NCI-H524 (cell line): Measurements from ENCODE around the gene ZNF277.

Experiments used
- DNase-seq, 2 experiments: peaks; one replicate each; lab custom pipeline; 2025; lab: John Stamatoyannopoulos, UW

ZNF277 gene

GRCh38 chr7:112185005-112185834 lies 21.3 kb upstream of the ZNF277 start:
- DNase-seq, result no peak

GRCh38 chr7:112186300-112186699 lies 20.2 kb upstream of the ZNF277 start:
- DNase-seq, result no peak

- no peak for DNase-seq
Measured at GRCh38 chr7:112188257-112188656, 18.2 kb upstream of the ZNF277 start.

DNA sequence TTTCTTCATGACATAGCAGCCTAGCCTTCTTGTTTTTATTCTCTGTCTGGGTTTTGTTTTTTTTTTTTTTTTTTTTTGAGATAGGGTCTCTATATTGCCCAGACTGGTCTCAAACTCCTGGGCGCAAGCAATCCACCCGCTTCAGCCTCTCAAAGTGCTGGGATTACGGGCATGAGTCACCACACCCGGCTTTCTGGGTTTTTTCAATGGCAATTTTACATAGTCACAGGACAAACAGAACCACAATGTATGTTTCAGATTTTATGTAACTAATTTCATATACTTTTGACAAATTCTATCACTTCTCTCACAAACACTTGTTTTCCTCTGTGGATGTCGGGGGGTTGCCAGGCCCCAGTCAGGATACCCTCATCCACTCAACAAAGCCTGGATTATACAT lies 16.8 kb upstream of the ZNF277 start:
- no peak for DNase-seq

GRCh38 chr7:112190120-112190519 lies 16.4 kb upstream of the ZNF277 start:
- DNase-seq, result no peak

- no peak for DNase-seq
Measured at GRCh38 chr7:112192236-112193154, 14.0 kb upstream of the ZNF277 start.

DNA sequence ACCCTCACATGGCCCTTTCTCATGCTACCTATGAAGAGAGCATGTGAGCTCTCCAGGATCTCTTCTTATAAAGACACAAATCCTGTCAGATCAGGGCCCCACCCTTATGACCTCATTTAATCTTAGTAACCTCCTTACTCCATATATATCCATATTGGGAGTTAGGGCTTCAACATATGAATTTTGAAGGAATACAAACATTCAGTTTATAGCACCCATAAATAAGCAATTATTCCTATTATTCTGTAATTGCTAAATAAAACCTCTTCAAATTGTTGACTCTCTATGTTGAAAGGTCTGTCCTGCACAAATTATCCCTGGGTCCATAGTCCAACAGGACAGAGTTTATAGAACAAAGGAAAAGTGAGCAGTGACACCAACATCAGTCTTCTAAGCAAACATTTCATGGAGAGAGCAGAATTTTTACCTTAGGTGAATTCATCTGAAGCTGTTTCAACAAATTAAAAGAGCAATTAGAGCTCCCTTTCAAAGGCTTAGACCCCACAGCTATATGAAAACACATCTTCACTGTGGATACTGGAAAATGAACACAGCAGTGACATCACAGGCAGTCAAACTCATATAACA lies 12.5 kb upstream of the ZNF277 start:
- no peak for DNase-seq

DNA sequence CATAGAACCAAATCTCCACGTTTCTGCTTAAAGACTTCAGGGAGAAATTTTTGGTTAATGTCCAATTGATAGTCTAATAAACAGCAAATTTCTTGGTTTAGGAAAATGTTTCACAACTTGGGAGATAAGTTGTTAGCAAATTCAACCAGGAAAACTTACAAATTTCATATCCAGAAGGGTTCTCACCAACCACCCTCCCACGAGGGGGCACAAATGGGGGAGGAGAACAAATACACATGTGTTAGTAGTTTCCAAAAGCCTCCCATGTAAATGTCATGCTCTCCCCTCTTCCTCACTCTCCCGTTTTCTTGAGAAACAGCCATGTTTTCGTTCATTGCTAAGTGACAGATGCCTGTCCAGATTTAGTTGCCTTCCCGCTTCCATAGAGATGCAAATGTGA lies 10.8 kb upstream of the ZNF277 start:
- no peak for DNase-seq

GRCh38 chr7:112197322-112197721 lies 9.2 kb upstream of the ZNF277 start:
- DNase-seq, result no peak

DNA sequence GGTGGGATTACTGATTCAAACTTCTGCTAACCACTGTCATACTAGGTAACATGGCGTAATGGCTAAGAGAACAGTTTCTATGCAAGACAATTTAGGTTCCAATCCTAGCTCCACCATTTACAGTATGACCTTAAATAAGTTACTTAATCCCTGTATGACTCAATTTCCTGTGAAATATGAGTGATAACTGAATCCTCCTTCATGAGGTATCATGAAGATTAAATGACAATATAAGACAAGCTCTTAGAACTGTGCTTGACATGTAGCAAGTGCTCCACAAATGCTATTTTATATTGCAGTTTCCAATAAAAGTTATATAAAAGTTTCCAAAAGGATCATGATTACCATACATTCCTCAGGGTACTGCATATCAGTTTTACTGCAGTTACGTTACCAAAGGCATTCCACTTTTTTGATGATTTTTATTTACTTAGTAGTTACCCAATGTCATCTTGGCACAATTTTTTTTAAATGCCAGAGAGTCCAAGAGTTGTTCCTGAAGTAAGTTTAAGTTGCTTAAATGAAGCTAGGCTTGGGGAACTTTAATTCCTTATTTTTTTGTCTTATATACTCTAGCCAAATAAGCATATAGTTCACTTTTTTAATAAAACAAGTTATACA lies 7.3 kb upstream of the ZNF277 start:
- no peak for DNase-seq

DNA sequence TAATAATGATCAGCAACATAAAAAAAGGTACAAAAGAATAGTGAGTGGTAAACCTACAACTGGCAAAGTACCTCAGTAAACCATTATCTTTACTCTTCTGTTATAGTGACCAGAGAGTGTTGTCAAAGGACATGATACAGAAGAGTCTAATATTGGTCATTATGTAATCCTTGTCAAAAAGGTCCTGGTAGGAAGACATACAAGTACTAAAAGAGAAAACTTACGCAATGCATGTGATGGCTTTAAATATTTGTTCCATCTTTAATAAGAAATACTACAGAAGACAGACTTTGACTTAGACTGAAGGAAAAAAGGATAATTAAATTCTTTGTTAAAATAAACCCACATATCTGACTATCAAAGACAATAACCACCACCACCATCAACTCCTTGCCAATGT lies 6.8 kb upstream of the ZNF277 start:
- DNase-seq, result no peak

GRCh38 chr7:112201411-112201810 lies 5.1 kb upstream of the ZNF277 start:
- DNase-seq, result no peak

DNA sequence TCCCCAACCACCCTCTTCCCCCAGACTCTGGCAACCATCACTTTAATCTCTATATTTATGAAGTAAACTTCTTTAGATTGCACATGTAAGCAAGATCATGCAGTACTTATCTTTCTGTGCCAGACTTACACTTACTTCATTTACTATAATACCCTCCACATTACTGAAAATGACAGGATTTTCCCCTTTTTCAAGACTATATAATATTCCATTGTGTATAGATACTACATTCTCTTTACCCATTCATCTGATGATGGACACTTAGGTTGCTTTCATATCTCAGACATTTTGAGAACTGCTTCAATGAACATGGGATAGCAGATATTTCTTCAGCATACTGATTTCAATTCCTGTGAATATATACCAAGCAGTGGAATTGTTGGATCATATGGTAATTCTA lies 4.7 kb upstream of the ZNF277 start:
- no peak for DNase-seq

DNA sequence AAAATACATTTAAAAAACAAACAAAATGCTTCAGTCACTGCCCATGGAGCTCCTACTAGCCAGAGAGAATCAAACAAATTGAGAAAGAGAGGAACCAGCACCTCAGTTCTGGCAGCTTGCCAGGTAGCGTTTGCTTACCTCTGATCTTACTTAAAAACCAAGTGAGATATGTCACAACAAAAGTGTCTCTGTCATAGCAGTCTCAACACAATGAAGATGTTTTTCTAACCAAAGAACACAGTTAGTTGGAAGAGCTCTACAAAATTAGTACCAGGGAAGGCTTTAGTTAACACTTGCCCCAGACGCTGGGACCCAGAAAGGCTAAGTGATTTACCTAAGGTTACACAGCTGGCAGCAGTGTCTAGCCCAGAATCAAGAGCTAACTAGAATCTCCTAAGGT lies 3.7 kb upstream of the ZNF277 start:
- DNase-seq, result peak in 1 of 2 experiments; percentile 15

GRCh38 chr7:112203365-112203739 lies 3.1 kb upstream of the ZNF277 start:
- no peak for DNase-seq

DNA sequence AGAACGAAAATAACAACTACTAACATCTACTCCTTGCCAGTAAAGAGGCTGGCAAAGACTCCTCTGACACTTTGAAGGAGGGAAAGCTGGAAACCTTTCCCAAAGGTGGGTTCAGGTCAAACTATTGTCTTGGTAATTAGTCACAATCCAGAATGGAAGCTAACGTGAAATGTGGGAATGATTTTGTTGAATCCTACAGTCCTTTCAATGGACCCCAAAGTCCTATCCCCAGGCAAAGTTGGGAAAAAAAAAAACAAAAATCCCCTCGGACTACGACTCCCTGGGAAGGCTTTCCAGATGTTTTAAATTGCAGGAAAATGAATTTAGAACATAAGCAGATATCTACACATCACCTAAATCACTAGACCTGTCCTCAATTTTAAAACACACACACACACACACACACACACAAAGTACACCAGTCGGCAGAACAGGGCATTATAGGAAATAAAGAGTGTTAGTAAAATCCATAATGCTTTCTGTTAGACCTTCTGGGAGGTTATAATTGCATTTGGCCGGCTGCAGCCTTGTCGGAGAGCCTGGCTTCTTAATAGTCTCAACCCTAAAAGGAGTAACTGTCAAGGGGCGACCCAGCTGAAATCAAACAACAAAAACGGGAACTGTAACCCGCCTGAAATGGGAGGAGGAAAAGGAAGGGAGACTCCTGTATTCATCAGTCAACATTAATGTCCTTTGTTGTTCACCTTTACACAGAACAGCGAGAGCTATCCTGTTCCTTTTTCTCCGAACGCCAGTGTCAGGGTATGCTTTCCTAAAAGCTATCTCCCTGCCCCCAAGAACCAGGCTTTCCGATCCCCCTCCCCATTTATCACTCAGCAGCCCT lies 1.8 kb upstream of the ZNF277 start:
- peak in 1 of 2 experiments; percentile 28 for DNase-seq

DNA sequence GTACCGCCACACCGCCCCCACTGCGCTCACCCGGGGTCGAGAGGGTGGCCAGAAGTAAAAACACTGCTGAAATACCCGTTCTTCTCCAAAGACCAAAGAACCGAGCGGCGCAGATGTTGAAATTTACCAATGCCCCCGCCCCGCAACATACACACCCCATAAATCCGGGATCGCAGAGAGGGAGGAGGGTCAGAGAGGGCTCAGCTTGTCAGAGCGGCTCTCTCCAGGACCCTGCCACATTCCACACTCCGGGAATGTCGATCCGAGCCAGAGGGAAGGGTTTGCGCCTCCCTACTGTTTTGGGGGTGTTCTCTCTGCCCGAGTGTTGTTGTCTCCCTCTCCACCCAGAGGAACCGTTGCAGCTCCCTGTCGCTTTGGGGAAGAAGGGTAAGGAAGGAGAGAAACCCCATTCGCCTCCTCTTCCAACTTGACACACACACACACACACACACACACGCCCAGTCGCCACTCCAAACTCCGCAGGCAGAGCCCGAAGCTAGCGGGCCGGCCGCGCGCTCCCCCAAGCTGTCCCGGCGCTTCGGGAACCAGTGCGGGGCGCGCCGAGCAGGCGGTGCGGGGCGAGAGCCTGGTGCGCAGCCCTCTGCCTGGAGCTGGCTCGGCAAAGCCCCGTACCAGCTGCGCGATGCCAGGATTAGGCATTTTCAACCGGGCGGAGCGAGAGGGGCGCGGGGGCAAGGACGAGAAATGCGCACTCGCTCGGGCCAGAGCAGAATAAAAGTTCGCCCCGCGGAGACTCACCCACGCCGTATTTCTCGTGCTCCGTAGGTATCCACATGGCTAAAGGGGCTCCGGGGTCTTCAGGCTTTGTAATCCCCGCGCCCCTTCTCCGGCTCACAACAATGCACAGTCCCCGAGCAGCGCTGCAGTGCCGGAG lies 905 bp upstream of the ZNF277 start:
- peak; percentile 49 to 80 for DNase-seq

- peak in 1 of 2 experiments; percentile 28 for DNase-seq
Measured at GRCh38 chr7:112206991-112207592, 597 bp downstream of the ZNF277 start.

DNA sequence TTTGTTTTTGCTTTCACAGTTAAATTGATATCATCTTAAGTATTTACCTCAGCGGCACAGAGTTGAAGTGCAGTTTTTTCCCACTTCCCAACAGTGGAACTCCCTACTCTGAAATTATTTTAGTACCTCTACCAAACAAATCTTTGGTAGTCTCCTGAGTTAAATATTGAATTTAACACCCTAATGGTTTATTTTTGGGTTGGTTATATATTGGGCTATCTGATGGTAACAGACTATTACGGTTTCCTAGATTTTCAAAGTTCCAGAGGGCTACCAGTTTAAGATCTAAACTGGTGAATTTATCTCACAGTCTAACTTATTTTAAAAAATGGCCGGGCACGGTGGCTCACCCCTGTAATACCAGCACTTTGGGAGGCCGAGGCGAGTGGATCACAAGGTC lies 1.3 kb downstream of the ZNF277 start:
- DNase-seq, result no peak
